ENCODE measurements around the gene NELFE.

The NELFE gene

GRCh38 chr6:31927863-31928671 lies 30.7 kb downstream of the NELFE start:
- no peak for TF ChIP-seq CTCF (IDR thresholded peaks at IDR 0.05; ENCODE audit: low read depth, low read length)
- H3K4me3 ChIP-seq (replicated peaks in 1 of 2; ENCODE audit: low read depth in 2 of 2, low read length in 2 of 2): no peak overlapping the region
- DNase-seq (ENCODE audit: low read depth in 2 of 2): no peak

GRCh38 chr6:31927242-31927862 lies 31.4 kb downstream of the NELFE start, which contains the start of gene C2:
Gene C2, plus strand, starts transcription at chr6:31927717. Its CDS starts 36 bp downstream, at chr6:31927753.
- no peak for DNase-seq (ENCODE audit: low read depth in 2 of 2)
- H3K4me3 ChIP-seq (replicated peaks in 1 of 2; ENCODE audit: low read depth in 2 of 2, low read length in 2 of 2): no peak within 1 kb of the TSS
- no peak for TF ChIP-seq CTCF (IDR thresholded peaks at IDR 0.05; ENCODE audit: low read depth, low read length)

GRCh38 chr6:31922942-31923341 lies 35.8 kb downstream of the NELFE start:
- H3K4me3 ChIP-seq (replicated peaks in 1 of 2; ENCODE audit: low read depth in 2 of 2, low read length in 2 of 2): no peak overlapping the region
- no peak for DNase-seq (ENCODE audit: low read depth in 2 of 2)
- TF ChIP-seq CTCF (IDR thresholded peaks at IDR 0.05; ENCODE audit: low read depth, low read length): no peak

GRCh38 chr6:31920811-31921210 lies 38.0 kb downstream of the NELFE start:
- DNase-seq (ENCODE audit: low read depth in 2 of 2): peak; percentile 20 to 32
- TF ChIP-seq CTCF (IDR thresholded peaks at IDR 0.05; ENCODE audit: low read depth, low read length): no peak
- no peak overlapping the region for H3K4me3 ChIP-seq (replicated peaks in 1 of 2; ENCODE audit: low read depth in 2 of 2, low read length in 2 of 2)

- no peak overlapping the region for H3K4me3 ChIP-seq (replicated peaks in 1 of 2; ENCODE audit: low read depth in 2 of 2, low read length in 2 of 2)
- no peak for DNase-seq (ENCODE audit: low read depth in 2 of 2)
- no peak for TF ChIP-seq CTCF (IDR thresholded peaks at IDR 0.05; ENCODE audit: low read depth, low read length)
Observed at GRCh38 chr6:31919624-31920303, 39.0 kb downstream of the NELFE start.

- TF ChIP-seq CTCF (IDR thresholded peaks at IDR 0.05; ENCODE audit: low read depth, low read length): no peak
- no peak overlapping the region for H3K4me3 ChIP-seq (replicated peaks in 1 of 2; ENCODE audit: low read depth in 2 of 2, low read length in 2 of 2)
- DNase-seq (ENCODE audit: low read depth in 2 of 2): peak in 1 of 2 donors; percentile 38
Observed at GRCh38 chr6:31918069-31918720, 40.6 kb downstream of the NELFE start.

All from cardiac fibroblast (primary cell).